ENCODE measurements around the gene XPNPEP2.

The XPNPEP2 gene

DNA sequence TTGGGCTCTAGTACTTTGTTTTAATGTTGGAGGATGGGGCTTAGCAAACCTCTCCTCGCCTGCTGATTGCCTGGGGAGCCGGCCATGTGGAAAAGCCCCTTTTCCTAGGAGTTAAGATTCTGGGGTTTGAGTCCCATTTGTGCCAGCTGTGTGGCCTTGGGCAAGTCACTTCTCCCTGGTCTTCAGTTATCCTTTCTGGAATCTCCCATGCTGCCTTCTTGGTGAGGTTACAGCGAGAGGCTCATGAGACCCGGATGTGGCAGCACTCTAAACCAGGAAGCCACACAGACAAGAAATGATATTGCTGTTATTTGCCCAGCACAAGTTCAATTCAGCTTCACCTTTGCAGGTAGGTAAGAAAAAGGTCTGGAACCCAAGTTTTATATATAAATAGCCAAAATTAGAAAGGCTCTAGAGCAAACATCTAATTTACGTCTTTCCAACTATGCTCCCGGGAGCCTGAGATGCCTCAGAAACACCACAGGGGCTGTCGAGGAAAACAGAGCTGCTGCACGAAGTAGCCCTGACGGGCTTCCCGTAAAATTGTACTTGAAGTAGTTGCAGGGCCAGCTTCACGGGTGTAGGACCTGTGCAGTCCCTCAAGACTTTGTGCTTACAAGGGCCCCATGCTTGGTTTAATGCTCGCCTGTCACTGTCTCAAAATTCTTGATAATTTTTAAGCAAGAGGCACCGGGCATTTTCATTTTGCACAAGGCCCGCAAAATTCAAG, 32.7 kb downstream of the XPNPEP2 start:
- TF ChIP-seq MYC (IDR thresholded peaks at IDR 0.05; ENCODE audit: low read depth, low read length) (no peak), POLR2A (IDR thresholded peaks at IDR 0.05; ENCODE audit: extremely low read depth, insufficient read length) (no peak)
- TF ChIP-seq, protein P1, sequence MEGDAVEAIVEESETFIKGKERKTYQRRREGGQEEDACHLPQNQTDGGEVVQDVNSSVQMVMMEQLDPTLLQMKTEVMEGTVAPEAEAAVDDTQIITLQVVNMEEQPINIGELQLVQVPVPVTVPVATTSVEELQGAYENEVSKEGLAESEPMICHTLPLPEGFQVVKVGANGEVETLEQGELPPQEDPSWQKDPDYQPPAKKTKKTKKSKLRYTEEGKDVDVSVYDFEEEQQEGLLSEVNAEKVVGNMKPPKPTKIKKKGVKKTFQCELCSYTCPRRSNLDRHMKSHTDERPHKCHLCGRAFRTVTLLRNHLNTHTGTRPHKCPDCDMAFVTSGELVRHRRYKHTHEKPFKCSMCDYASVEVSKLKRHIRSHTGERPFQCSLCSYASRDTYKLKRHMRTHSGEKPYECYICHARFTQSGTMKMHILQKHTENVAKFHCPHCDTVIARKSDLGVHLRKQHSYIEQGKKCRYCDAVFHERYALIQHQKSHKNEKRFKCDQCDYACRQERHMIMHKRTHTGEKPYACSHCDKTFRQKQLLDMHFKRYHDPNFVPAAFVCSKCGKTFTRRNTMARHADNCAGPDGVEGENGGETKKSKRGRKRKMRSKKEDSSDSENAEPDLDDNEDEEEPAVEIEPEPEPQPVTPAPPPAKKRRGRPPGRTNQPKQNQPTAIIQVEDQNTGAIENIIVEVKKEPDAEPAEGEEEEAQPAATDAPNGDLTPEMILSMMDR (IDR thresholded peaks at IDR 0.05; ENCODE audit: low read depth, low read length) = no peak
- TF ChIP-seq, protein P2, sequence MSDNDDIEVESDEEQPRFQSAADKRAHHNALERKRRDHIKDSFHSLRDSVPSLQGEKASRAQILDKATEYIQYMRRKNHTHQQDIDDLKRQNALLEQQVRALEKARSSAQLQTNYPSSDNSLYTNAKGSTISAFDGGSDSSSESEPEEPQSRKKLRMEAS (IDR thresholded peaks at IDR 0.05; ENCODE audit: low read depth, low read length) = no peak
- no peak for DNase-seq (ENCODE audit: low read depth)
- H3K4me3 ChIP-seq (ENCODE audit: low read depth, low read length) = no peak overlapping the region

DNA sequence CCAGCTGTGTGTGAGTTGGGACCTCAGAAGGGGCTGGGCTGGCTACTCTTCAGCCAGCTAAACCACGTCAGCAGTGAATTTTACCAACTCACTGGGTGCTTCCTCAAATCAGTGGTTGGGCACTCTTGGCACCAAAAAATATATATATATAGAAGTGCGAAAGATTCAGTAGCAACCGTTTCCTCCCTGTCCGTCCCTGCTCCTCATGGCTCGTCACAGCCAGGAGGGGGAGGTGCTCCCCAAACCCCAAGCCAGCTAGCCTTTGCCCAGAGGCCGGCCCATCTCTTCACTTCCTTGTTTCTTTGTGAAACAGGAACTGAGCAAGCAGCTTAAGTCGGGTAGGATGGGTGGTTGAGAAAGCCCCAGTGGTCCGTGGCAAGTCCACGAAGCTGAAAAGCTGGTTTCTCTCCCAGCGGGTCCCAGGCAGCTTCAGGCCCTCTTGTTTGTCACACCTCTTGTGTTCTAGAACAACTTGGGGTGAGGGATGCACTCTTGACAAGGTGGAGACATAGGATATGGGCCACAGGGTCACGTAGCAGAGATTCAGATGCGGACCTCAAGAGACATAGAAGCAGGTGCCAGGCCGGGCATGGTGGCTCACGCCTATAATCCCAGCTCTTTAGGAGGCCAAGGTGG, 34.1 kb downstream of the XPNPEP2 start:
- DNase-seq (ENCODE audit: low read depth) = peak; percentile 95
- H3K4me3 ChIP-seq (ENCODE audit: low read depth, low read length) = no peak overlapping the region
- TF ChIP-seq, protein P2 (IDR thresholded peaks at IDR 0.05; ENCODE audit: low read depth, low read length) = peak; percentile 53
- TF ChIP-seq MYC (IDR thresholded peaks at IDR 0.05; ENCODE audit: low read depth, low read length) (peak; percentile 24; the same call in 1 of the 2 replicates), POLR2A (IDR thresholded peaks at IDR 0.05; ENCODE audit: extremely low read depth, insufficient read length) (no peak)
- TF ChIP-seq, protein P1 (IDR thresholded peaks at IDR 0.05; ENCODE audit: low read depth, low read length) = no peak

DNA sequence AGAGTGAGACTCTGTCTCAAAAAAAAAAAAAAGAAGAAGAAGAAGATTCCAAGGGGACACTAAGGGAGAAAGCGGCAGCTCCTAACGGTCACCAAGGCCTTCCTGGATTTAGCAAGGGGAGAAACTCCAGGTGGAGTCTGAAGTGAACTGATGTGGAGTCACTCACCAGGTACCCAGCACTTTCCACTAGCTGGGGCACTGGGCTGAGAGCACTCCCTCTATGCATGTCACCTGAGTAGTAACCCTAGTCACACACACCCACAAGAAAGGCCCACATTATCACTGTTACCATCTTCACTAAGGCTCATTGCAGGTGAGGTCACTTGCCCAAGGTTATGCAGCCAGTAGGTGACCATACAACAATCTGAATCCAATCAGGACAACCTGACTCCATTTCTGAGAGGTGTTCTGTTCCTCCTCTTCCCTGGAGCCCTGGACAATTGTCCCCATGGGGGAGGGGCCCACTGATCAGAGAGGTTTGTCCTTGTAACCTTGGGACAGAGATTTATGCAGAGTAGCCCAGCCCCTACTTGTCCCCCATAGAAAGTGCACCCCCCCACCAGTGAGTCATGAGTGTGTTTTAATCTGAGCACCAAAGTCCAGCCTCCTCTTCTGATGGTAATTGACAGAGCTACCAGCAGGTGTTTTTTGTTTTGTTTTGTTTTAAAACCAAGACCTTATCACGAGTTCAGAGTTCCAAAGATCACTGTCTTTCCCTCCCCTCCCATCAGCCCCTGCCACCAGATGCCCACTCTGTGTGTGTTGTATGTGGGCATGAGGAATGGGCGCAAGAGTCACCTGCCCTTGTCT, 35.1 kb downstream of the XPNPEP2 start:
- no peak for TF ChIP-seq MYC (IDR thresholded peaks at IDR 0.05; ENCODE audit: low read depth, low read length)
- TF ChIP-seq, protein P1 (IDR thresholded peaks at IDR 0.05; ENCODE audit: low read depth, low read length) = no peak
- TF ChIP-seq POLR2A (IDR thresholded peaks at IDR 0.05; ENCODE audit: extremely low read depth, insufficient read length) = no peak
- TF ChIP-seq, protein P2 (IDR thresholded peaks at IDR 0.05; ENCODE audit: low read depth, low read length) = no peak
- H3K4me3 ChIP-seq (ENCODE audit: low read depth, low read length) = no peak overlapping the region
- DNase-seq (ENCODE audit: low read depth) = peak; percentile 48

DNA sequence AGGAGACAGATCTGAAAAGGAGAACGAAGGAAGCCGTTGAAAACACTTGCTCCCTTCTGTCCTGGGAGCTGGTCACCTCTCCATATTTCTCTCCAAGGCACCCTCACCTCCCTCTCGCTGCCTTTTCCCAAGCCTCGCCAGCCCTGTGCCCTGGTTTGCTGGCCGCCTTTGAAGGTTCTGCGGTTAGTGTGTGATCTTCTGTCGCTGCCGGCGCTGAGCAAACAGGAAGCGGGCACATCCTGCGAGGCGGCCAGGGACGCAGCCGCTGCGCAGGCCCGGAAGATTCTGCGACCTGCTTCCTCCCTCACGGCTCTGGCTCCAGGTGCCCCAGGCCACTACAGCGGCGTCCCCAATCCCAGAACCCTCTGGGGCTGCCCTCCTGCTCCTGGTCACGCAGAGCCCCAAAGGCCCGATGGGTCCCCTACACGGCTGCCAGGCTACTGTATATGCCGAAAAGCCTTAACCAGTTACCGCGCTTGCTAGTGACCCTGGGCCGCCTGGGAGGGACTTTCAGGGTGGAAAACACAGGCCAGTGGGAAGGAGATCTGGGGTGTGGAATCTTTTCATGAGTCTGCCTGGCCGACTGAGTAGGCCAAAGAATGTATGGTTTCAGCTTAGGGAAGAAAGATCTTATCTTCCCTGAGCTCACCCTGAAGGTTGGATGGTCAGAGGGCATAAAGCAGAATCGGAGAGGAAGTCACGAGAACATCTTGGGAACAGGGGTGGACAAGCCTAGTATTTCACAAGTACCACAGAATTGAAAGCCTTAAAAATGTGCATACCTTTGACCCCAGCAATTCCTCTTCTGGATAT, 38.6 kb downstream of the XPNPEP2 start:
- peak; percentile 89 for DNase-seq (ENCODE audit: low read depth)
- peak overlapping the region; percentile 50 for H3K4me3 ChIP-seq (ENCODE audit: low read depth, low read length)
- peak; percentile 59 for TF ChIP-seq POLR2A (IDR thresholded peaks at IDR 0.05; ENCODE audit: extremely low read depth, insufficient read length)
- TF ChIP-seq, protein P1 (IDR thresholded peaks at IDR 0.05; ENCODE audit: low read depth, low read length) = no peak
- TF ChIP-seq, protein P2 (IDR thresholded peaks at IDR 0.05; ENCODE audit: low read depth, low read length) = no peak
- TF ChIP-seq MYC (IDR thresholded peaks at IDR 0.05; ENCODE audit: low read depth, low read length) = no peak; the same call in 1 of the 2 replicates

Data from NB4 (cell line).